ENCODE measurements around the gene LPO.

- TF ChIP-seq CTCF (IDR thresholded peaks at IDR 0.05) (no peak), POLR2AphosphoS5 (IDR thresholded peaks at IDR 0.05) (no peak), POLR2A (IDR thresholded peaks at IDR 0.05) (no peak)
Observed at GRCh38 chr17:58267347-58268324, 29.3 kb downstream of the LPO start.
